ENCODE measurements around the gene ZNF277. TPM values are rescaled to one million over a fixed set of nuclear protein-coding genes. Genes with fewer than 3 reads are reported as not detected.

ZNF277 gene
- total RNA-seq, 1 experiment from 2014 or later: 13.1 TPM

GRCh38 chr7:112199672-112200071 lies 6.8 kb upstream of the ZNF277 start:
- TF ChIP-seq CTCF (conservative IDR thresholded peaks at IDR 0.05): no peak
- Histone ChIP-seq H3K18ac (ENCODE audit: insufficient read length, low read depth, low read length) (no peak overlapping the region), H3K4me2 (ENCODE audit: insufficient read depth, insufficient read length, low read length) (no peak overlapping the region), H4K8ac (replicated peaks; ENCODE audit: insufficient read length, low read depth, low read length) (no peak overlapping the region), H2BK20ac (ENCODE audit: low read depth, low read length, poor library complexity, severe bottlenecking) (no peak overlapping the region), H4K91ac (ENCODE audit: insufficient read length, low read depth, low read length) (no peak overlapping the region), H2BK12ac (ENCODE audit: insufficient read length, low read depth, low read length) (no peak overlapping the region), H3K27ac (ENCODE audit: insufficient read length, low read depth, low read length) (no peak overlapping the region), H3K27me3 (ENCODE audit: insufficient read depth, low read length) (no peaks in the 10 kb centered on the region), H3K4ac (ENCODE audit: low read depth, low read length) (no peak overlapping the region), H3K23ac (ENCODE audit: insufficient read length, low read depth, low read length) (no peak overlapping the region), H3K14ac (ENCODE audit: insufficient read depth, low read length) (no peak overlapping the region), H3K56ac (ENCODE audit: insufficient read length, low read depth, low read length) (no peak overlapping the region), H3K9ac (ENCODE audit: extremely low read depth, insufficient read length, low read length) (no peak overlapping the region), H3K9me3 (ENCODE audit: control insufficient read depth, low read depth, low read length) (no peaks in the 10 kb centered on the region), H3K79me1 (ENCODE audit: insufficient read depth, low read depth, low read length, poor library complexity, severe bottlenecking) (no peaks in the 10 kb centered on the region), H2BK5ac (ENCODE audit: insufficient read length, low read length) (no peak overlapping the region), H2AK5ac (ENCODE audit: insufficient read length, low read length) (no peak overlapping the region), H2BK15ac (ENCODE audit: low read depth, low read length) (no peak overlapping the region), H2AFZ (ENCODE audit: low read length) (no peak overlapping the region), H3T11ph (ENCODE audit: low read length) (no peak overlapping the region), H2BK120ac (ENCODE audit: low read depth, low read length, poor library complexity, severe bottlenecking) (no peak overlapping the region), H4K5ac (ENCODE audit: insufficient read length, low read depth, low read length) (no peak overlapping the region), H3K4me1 (ENCODE audit: insufficient read depth, low read length) (peaks cover 3% of the 10 kb centered on the region; the same call in 1 of the 2 replicates), H4K20me1 (ENCODE audit: control insufficient read depth, insufficient read depth, insufficient read length) (no peaks in the 10 kb centered on the region), H3K23me2 (ENCODE audit: insufficient read length, low read depth, low read length, poor library complexity, severe bottlenecking) (peaks cover 9% of the 10 kb centered on the region), H3K79me2 (ENCODE audit: insufficient read depth, low read length) (peaks cover 18% of the 10 kb centered on the region; the same call in 1 of the 2 replicates)
- no CpG with 5 or more reads among the region's 1 CpG for WGBS (ENCODE audit: extremely low coverage, insufficient read length, low lambda C conversion rate)
- Mint-ChIP-seq H3K9me3 (no peaks in the 10 kb centered on the region; a peak in 1 of 5 replicates), H3K27ac (no peak overlapping the region), H3K27me3 (ENCODE audit: low read depth) (peaks cover 18% of the 10 kb centered on the region), H3K4me3 (no peak overlapping the region), H3K4me1 (peaks cover 14 to 19% of the 10 kb centered on the region in 2 experiments), H3K36me3 (ENCODE audit: insufficient read depth in 1 of 3, low read depth in 3 of 3) (no peaks in the 10 kb centered on the region)
- DNase-seq: no peak

Measured in H9 (cell line).